HG02943 (cell line): ENCODE measurements around the gene MAP3K2.
A peak's percentile ranks its signal among the peaks of the same experiment; 100 is the strongest.

ENCODE experiments used
- ATAC-seq: cut with Tn5 transposase; IDR thresholded peaks from one replicate; pipeline ENCODE4 v1.9.1; 2021; ENCODE audit warnings: mild to moderate bottlenecking, low read depth, moderate library complexity; ENCODE audit not compliant: unreplicated experiment

The MAP3K2 gene

GRCh38 chr2:127386764-127387654 lies 766 bp downstream of the MAP3K2 start:
- ATAC-seq: peak; percentile 54

- ATAC-seq: no peak
Measured at GRCh38 chr2:127386246-127386645, 1.5 kb downstream of the MAP3K2 start.

DNA sequence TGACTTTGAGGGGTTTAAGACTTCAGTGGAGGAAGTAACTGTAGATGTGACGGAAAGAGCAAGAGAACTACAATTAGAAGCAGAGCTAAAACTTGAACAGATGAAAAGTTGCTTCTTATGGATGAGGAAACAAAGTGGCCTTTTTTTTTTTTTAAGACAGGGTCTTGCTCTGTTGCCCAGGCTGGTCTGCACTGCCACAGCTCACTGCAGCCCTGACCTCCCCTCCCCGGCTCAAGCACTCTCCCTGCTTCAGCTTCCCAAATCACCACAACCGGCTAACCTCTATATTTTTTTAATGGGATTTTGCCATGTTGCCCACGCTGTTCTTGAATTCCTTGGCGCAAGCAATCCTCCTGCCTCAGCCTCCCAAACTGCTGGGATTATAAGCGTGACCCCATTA lies 3.2 kb downstream of the MAP3K2 start:
- ATAC-seq: no peak

- no peak for ATAC-seq
Measured at GRCh38 chr2:127382831-127383230, 4.9 kb downstream of the MAP3K2 start.

DNA sequence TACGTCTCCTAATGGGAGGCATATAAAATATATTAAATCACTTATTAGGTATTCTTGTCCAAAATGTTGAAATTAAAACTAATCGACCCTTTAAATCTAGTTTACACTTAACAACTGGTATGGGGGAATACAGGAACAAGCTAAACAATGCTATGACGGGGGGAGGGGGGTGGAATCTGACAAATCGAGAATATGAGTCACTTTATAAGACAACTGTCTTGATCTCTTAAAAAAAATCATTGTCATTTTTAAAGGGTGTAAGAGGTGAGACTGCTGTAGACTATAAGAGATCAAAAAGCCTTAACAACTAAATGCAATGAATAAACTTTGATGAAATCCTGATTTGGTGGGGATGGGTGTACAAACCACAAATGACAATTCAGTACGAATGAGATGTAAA lies 6.0 kb downstream of the MAP3K2 start:
- no peak for ATAC-seq

GRCh38 chr2:127379712-127380355 lies 7.9 kb downstream of the MAP3K2 start:
- ATAC-seq: no peak

GRCh38 chr2:127378720-127379119 lies 9.1 kb downstream of the MAP3K2 start:
- no peak for ATAC-seq

GRCh38 chr2:127377262-127377661 lies 10.5 kb downstream of the MAP3K2 start:
- no peak for ATAC-seq

DNA sequence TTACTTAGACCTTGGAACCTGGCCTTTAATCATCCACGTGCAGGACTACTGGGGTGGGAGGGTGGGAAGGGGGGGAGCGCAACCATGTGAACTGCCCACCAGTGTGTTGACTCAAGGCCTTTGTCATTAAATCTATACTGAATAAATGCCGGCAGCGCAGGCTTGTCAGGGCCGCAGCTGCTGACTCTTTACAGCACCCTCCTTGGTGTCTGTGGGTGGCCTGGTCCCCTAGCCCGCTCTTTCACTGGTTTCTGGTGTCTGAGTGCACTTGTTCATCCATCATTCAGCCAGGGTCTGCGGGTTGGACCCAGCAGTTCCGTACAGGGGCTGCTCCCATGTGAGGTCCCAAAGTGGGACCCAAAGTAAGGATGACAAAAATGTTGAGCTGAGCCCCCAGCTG lies 11.5 kb downstream of the MAP3K2 start:
- ATAC-seq: no peak

GRCh38 chr2:127373362-127374083 lies 14.3 kb downstream of the MAP3K2 start:
- no peak for ATAC-seq

GRCh38 chr2:127371037-127371436 lies 16.7 kb downstream of the MAP3K2 start:
- no peak for ATAC-seq

DNA sequence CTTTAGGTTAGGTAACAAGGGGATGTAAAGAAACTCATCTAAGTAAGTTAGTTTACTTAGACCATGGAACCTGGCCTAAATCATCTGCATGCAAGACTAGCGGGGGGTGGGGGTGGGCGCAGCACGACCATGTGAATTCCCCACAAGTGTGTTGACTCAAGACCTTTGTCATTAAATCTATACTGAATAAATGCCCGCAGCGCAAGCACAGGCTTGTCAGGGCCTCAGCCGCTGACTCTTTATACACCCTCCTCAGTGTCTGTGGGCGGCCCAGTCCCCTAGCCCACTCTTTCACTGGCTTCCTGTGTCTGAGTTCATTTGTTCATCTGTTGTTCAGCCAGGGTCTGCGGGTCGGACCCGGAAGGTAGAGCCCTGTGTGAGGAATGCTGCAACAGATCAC lies 17.8 kb downstream of the MAP3K2 start:
- no peak for ATAC-seq

- no peak for ATAC-seq
Measured at GRCh38 chr2:127365211-127365643, 22.5 kb downstream of the MAP3K2 start.

GRCh38 chr2:127362971-127363370 lies 24.8 kb downstream of the MAP3K2 start:
- ATAC-seq: no peak

- ATAC-seq: no peak
Measured at GRCh38 chr2:127361929-127362885, 25.6 kb downstream of the MAP3K2 start.

- ATAC-seq: no peak
Measured at GRCh38 chr2:127360242-127360641, 27.5 kb downstream of the MAP3K2 start.

DNA sequence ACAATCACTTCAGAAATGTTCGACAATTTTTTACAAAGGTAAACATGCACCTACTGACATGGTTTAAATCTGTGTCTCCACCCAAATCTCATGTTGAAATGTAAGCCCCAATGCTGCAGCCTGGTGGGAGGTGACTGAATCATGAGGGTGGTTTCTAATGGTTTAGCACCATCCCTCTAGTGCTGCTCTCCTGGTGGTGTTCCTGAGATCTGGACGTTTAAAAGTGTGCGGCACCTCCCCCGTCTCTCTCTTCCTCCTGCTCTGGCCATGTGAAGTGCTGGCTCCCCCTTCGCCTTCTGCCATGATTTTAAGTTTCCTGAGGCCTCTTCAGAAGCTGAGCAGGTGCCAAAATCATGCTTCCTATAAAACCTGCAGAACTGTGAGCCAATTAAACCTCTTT lies 28.3 kb downstream of the MAP3K2 start:
- ATAC-seq: no peak

GRCh38 chr2:127358971-127359370 lies 28.8 kb downstream of the MAP3K2 start:
- ATAC-seq: no peak

- ATAC-seq: no peak
Measured at GRCh38 chr2:127358044-127358443, 29.7 kb downstream of the MAP3K2 start.

GRCh38 chr2:127357591-127357990 lies 30.2 kb downstream of the MAP3K2 start:
- no peak for ATAC-seq
